H9 (cell line): Measurements from ENCODE around the gene BBS4. TPM values are rescaled to one million over a fixed set of nuclear protein-coding genes. Genes with fewer than 3 reads are reported as not detected.

Experiments used
- DNase-seq: peaks from one replicate; pipeline ENCODE4 v3.0.0-alpha.2; 2017
- H2AFZ ChIP-seq: one replicate; pipeline ENCODE4 v1.6.1; 2013; ENCODE audit warnings: mild to moderate bottlenecking, low read length, control low read depth, moderate library complexity
- H2AK5ac ChIP-seq: 2 replicates; pipeline ENCODE4 v1.6.1; 2013; ENCODE audit warnings: low read length, control low read depth, mixed read lengths; ENCODE audit not compliant: insufficient read length
- H2BK120ac ChIP-seq: one replicate; pipeline ENCODE4 v1.6.1; 2013; ENCODE audit warnings: low read depth, mild to moderate bottlenecking, low read length, control low read depth, inconsistent platforms; ENCODE audit not compliant: poor library complexity, severe bottlenecking
- H2BK12ac ChIP-seq: 2 replicates; pipeline ENCODE4 v1.6.1; 2013; ENCODE audit warnings: low read length, control low read depth, mixed read lengths, low read depth; ENCODE audit not compliant: insufficient read length
- H2BK15ac ChIP-seq: 2 replicates; pipeline ENCODE4 v1.6.1; 2013; ENCODE audit warnings: low read depth, low read length, control low read depth
- H2BK20ac ChIP-seq: one replicate; pipeline ENCODE4 v1.6.1; 2013; ENCODE audit warnings: low read depth, mild to moderate bottlenecking, low read length, control low read depth, inconsistent platforms; ENCODE audit not compliant: poor library complexity, severe bottlenecking
- H2BK5ac ChIP-seq: 2 replicates; pipeline ENCODE4 v1.6.1; 2013; ENCODE audit warnings: low read length, control low read depth, mixed read lengths; ENCODE audit not compliant: insufficient read length
- H3K14ac ChIP-seq: 2 replicates; pipeline ENCODE4 v1.6.1; 2013; ENCODE audit warnings: low read length, control low read depth; ENCODE audit not compliant: insufficient read depth
- H3K18ac ChIP-seq: 2 replicates; pipeline ENCODE4 v1.6.1; 2013; ENCODE audit warnings: low read depth, mild to moderate bottlenecking, mixed read lengths, low read length, control low read depth; ENCODE audit not compliant: insufficient read length
- H3K23ac ChIP-seq: 2 replicates; pipeline ENCODE4 v1.6.1; 2013; ENCODE audit warnings: low read length, control low read depth, mixed read lengths, low read depth; ENCODE audit not compliant: insufficient read length
- H3K23me2 ChIP-seq: 2 replicates; pipeline ENCODE4 v1.6.1; 2013; ENCODE audit warnings: low read depth, mild to moderate bottlenecking, mixed read lengths, low read length, control low read depth; ENCODE audit not compliant: insufficient read length, poor library complexity, severe bottlenecking
- H3K27ac ChIP-seq: 2 replicates; pipeline ENCODE4 v1.5.1; 2013; ENCODE audit warnings: low read length, control low read depth, mixed read lengths, low read depth; ENCODE audit not compliant: insufficient read length
- H3K27me3 ChIP-seq: 2 replicates; pipeline ENCODE4 v1.6.1; 2013; ENCODE audit warnings: low read length, control low read depth, inconsistent platforms; ENCODE audit not compliant: insufficient read depth
- H3K4ac ChIP-seq: 2 replicates; pipeline ENCODE4 v1.6.1; 2013; ENCODE audit warnings: low read depth, mild to moderate bottlenecking, control low read depth, inconsistent platforms, low read length, moderate library complexity
- H3K4me1 ChIP-seq: 2 replicates; pipeline ENCODE4 v1.6.1; 2013; ENCODE audit warnings: low read length, control low read depth, inconsistent platforms; ENCODE audit not compliant: insufficient read depth
- H3K4me2 ChIP-seq: 2 replicates; pipeline ENCODE4 v1.6.1; 2013; ENCODE audit warnings: low read length, control low read depth, mixed read lengths; ENCODE audit not compliant: insufficient read length, insufficient read depth
- H3K56ac ChIP-seq: 2 replicates; pipeline ENCODE4 v1.6.1; 2013; ENCODE audit warnings: low read depth, mild to moderate bottlenecking, mixed read lengths, low read length, control low read depth; ENCODE audit not compliant: insufficient read length
- H3K79me1 ChIP-seq: 2 replicates; pipeline ENCODE4 v1.6.1; 2013; ENCODE audit warnings: low read depth, mild to moderate bottlenecking, moderate library complexity, low read length, control low read depth, inconsistent platforms; ENCODE audit not compliant: insufficient read depth, poor library complexity, severe bottlenecking
- H3K79me2 ChIP-seq: 2 replicates; pipeline ENCODE4 v1.6.1; 2013; ENCODE audit warnings: low read length, control low read depth, inconsistent platforms; ENCODE audit not compliant: insufficient read depth
- H3K9ac ChIP-seq: 2 replicates; pipeline ENCODE4 v1.6.1; 2013; ENCODE audit warnings: low read length, control low read depth, mixed read lengths; ENCODE audit not compliant: insufficient read length; ENCODE audit errors: extremely low read depth
- H3K9me3 ChIP-seq: one replicate; pipeline ENCODE4 v1.6.1; 2013; ENCODE audit warnings: low read depth, low read length, inconsistent platforms; ENCODE audit not compliant: control insufficient read depth
- H3T11ph ChIP-seq: one replicate; pipeline ENCODE4 v1.6.1; 2013; ENCODE audit warnings: mild to moderate bottlenecking, low read length, control low read depth, inconsistent platforms
- H4K20me1 ChIP-seq: one replicate; pipeline ENCODE4 v1.6.1; 2013; ENCODE audit not compliant: control insufficient read depth, insufficient read length, insufficient read depth
- H4K5ac ChIP-seq: 2 replicates; pipeline ENCODE4 v1.6.1; 2013; ENCODE audit warnings: low read depth, mild to moderate bottlenecking, mixed read lengths, low read length, control low read depth; ENCODE audit not compliant: insufficient read length
- H4K8ac ChIP-seq: replicated peaks from 2 replicates; pipeline ENCODE4 v1.6.1; 2013; ENCODE audit warnings: low read length, control low read depth, mixed read lengths, low read depth; ENCODE audit not compliant: insufficient read length
- H4K91ac ChIP-seq: 2 replicates; pipeline ENCODE4 v1.6.1; 2013; ENCODE audit warnings: low read depth, mild to moderate bottlenecking, moderate library complexity, mixed read lengths, low read length, control low read depth; ENCODE audit not compliant: insufficient read length
- H3K27ac Mint-ChIP-seq, 3 experiments: 2 replicates in 2 of 3; 3 replicates in 1 of 3; pipeline ENCODE4 v1.8.0; 2020 to 2021; ENCODE audit warnings: mixed read lengths in 3 of 3, mild to moderate bottlenecking in 1 of 3, moderate library complexity in 1 of 3
- H3K27me3 Mint-ChIP-seq: 2 replicates; pipeline ENCODE4 v1.8.0; 2021; ENCODE audit warnings: low read depth, mild to moderate bottlenecking, moderate library complexity, mixed read lengths
- H3K36me3 Mint-ChIP-seq, 3 experiments: 2 replicates in 2 of 3; 3 replicates in 1 of 3; pipeline ENCODE4 v1.8.0; 2020 to 2021; ENCODE audit warnings: low read depth in 3 of 3, mixed read lengths in 3 of 3; ENCODE audit not compliant: insufficient read depth in 1 of 3
- H3K4me1 Mint-ChIP-seq, 2 experiments: 2 replicates each; pipeline ENCODE4 v1.8.0; 2020; ENCODE audit warnings: mixed read lengths in 2 of 2
- H3K4me3 Mint-ChIP-seq, 2 experiments: 2 replicates in 1 of 2; 3 replicates in 1 of 2; pipeline ENCODE4 v1.8.0; 2020 to 2021; ENCODE audit warnings: mild to moderate bottlenecking in 2 of 2, mixed read lengths in 2 of 2, moderate library complexity in 1 of 2
- H3K9me3 Mint-ChIP-seq, 2 experiments: 2 replicates in 1 of 2; 3 replicates in 1 of 2; pipeline ENCODE4 v1.8.0; 2020; ENCODE audit warnings: mild to moderate bottlenecking in 2 of 2, mixed read lengths in 2 of 2, moderate library complexity in 1 of 2
- CTCF ChIP-seq: fragments of 200-600 bp; sonication (generic); conservative IDR thresholded peaks from 3 replicates; pipeline ENCODE4 v1.8.0; 2021; ENCODE audit warnings: antibody characterized with exemption, mild to moderate bottlenecking
- total RNA-seq: library from RNA; stranded (reverse); gene quantifications from 2 replicates; pipeline ENCODE4 v1.2.1, GENCODE V29; 2021

The BBS4 gene
- total RNA-seq, 1 experiment from 2014 or later: 27.3 TPM

DNA sequence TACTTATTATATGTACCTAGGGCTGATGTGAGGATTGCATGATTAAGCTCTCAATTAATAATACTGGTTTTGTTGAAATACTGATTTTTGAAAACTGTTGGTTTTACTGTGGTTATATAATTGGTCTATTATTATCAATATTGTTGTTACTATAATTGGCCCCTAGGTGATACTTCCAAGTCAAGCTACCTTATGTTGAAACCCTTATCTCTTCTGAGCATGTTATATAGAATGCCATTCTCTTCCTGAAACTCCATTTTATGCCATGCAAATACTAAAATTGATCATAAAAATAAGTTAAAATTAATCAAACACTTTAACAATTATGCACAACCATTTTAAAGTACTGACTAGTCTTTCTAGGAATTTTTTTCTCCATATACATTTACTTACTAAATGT, 46.1 kb downstream of the BBS4 start:
- Histone ChIP-seq H2BK20ac (no peak overlapping the region), H2AFZ (no peak overlapping the region), H3K4me2 (no peak overlapping the region), H2BK5ac (no peak overlapping the region), H3K4me1 (no peaks in the 10 kb centered on the region), H4K91ac (no peak overlapping the region), H3T11ph (no peak overlapping the region), H3K27me3 (no peaks in the 10 kb centered on the region), H2AK5ac (no peak overlapping the region), H3K23me2 (no peaks in the 10 kb centered on the region), H3K9me3 (no peaks in the 10 kb centered on the region), H3K23ac (no peak overlapping the region), H3K79me2 (no peaks in the 10 kb centered on the region), H3K14ac (no peak overlapping the region), H3K18ac (no peak overlapping the region), H3K56ac (no peak overlapping the region), H2BK15ac (no peak overlapping the region), H4K5ac (no peak overlapping the region), H4K8ac (no peak overlapping the region), H3K9ac (no peak overlapping the region), H3K4ac (no peak overlapping the region), H2BK120ac (no peak overlapping the region), H3K79me1 (no peaks in the 10 kb centered on the region), H3K27ac (no peak overlapping the region), H4K20me1 (no peaks in the 10 kb centered on the region), H2BK12ac (no peak overlapping the region)
- no peak for DNase-seq
- peaks cover 5% of the 10 kb centered on the region in 2 experiments; a peak in 2 of 4 replicates for H3K4me1 Mint-ChIP-seq
- no peak for TF ChIP-seq CTCF
- H3K27ac Mint-ChIP-seq: no peak overlapping the region
- H3K9me3 Mint-ChIP-seq: no peaks in the 10 kb centered on the region
- H3K4me3 Mint-ChIP-seq: no peak overlapping the region
- peaks cover 12 to 42% (median 31%) of the 10 kb centered on the region in 3 experiments; a peak in 6 of 7 replicates for H3K36me3 Mint-ChIP-seq
- H3K27me3 Mint-ChIP-seq: no peaks in the 10 kb centered on the region
